NCI-H1436 (cell line): ENCODE results near the gene CFC1.
"Not testable (repeated sequence)": the region's sequence is repeated elsewhere in the genome, so short reads cannot be mapped to it uniquely, and the experiment has no call there.

Experiments
- DNase-seq: peaks from one replicate; lab custom pipeline; 2025; lab: John Stamatoyannopoulos, UW

CFC1 gene

GRCh38 chr2:130582970-130583369 lies 16.4 kb downstream of the CFC1 start:
- not testable (repeated sequence) for DNase-seq

GRCh38 chr2:130581491-130581890 lies 17.9 kb downstream of the CFC1 start:
- not testable (repeated sequence) for DNase-seq

- not testable (repeated sequence) for DNase-seq
Observed at GRCh38 chr2:130579121-130579520, 20.3 kb downstream of the CFC1 start.

- DNase-seq: not testable (repeated sequence)
Observed at GRCh38 chr2:130577559-130577958, 21.8 kb downstream of the CFC1 start.

DNA sequence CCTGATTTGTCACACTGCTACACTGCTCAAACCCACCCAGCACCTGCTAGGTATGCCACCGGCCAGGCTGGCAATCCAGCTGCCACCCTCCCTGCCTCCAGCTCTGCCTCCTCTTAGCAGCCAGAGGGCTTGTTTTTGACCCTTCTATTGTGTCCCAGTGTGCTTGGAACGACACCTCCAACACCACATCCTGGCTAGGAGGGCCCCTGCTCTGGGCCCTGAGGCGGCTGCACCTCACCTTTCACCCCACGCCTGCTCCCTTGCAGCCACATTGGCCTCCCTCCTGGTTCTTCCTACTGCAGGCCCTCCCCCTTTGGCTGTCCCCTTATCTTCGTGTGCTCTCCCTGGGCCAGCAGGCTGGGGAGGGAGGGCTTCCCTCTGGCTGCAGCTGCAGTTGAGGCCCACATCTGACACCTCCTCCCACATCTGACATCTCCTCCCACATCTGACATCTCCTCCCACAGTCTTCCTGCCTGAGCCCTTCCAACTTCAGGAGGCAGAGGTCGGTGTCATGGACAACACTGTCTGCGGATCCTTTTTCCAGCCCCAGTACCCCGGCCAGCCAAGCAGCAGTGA lies 23.1 kb downstream of the CFC1 start:
- DNase-seq: not testable (repeated sequence)

DNA sequence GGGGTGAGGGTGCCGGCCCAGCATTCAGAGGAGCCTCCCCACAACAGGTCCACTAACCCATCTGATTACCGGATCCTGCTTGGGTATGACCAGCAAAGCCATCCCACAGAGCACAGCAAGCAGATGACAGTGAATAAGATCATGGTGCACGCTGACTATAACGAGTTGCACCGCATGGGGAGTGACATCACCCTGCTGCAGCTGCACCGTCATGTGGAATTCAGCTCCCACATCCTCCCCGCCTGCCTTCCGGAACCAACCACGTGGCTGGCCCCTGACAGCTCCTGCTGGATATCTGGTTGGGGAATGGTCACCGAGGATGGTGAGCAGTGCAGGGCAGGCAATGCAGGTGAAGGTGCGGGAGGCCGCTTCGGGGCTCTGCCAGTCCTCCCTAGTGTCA lies 25.1 kb downstream of the CFC1 start:
- not testable (repeated sequence) for DNase-seq

- not testable (repeated sequence) for DNase-seq
Observed at GRCh38 chr2:130571929-130572328, 27.4 kb downstream of the CFC1 start.

DNA sequence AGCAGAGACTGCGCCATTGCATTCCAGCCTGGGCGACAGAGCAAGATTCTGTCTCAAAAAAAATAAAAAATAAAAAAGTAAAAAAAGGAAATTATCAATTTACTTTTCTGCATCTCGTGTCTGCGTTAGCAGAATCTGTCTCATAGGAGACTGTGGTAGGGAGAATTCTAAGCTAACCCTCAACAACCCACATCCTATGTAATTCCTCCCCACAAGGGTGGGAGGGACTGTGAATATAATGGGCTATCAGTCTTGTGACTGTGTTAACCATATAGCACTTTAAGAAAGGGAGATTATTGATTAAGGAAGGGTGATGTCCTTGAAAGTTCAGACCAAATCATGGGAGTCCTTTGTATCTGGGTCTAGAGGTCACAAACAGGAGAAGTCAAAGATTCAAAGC lies 33.2 kb downstream of the CFC1 start:
- not testable (repeated sequence) for DNase-seq

GRCh38 chr2:130556441-130556840 lies 42.9 kb downstream of the CFC1 start:
- DNase-seq: not testable (repeated sequence)

DNA sequence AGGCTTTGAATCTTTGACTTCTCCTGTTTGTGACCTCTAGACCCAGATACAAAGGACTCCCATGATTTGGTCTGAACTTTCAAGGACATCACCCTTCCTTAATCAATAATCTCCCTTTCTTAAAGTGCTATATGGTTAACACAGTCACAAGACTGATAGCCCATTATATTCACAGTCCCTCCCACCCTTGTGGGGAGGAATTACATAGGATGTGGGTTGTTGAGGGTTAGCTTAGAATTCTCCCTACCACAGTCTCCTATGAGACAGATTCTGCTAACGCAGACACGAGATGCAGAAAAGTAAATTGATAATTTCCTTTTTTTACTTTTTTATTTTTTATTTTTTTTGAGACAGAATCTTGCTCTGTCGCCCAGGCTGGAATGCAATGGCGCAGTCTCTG lies 45.2 kb downstream of the CFC1 start:
- not testable (repeated sequence) for DNase-seq

GRCh38 chr2:130549475-130549874 lies 49.9 kb downstream of the CFC1 start:
- not testable (repeated sequence) for DNase-seq

DNA sequence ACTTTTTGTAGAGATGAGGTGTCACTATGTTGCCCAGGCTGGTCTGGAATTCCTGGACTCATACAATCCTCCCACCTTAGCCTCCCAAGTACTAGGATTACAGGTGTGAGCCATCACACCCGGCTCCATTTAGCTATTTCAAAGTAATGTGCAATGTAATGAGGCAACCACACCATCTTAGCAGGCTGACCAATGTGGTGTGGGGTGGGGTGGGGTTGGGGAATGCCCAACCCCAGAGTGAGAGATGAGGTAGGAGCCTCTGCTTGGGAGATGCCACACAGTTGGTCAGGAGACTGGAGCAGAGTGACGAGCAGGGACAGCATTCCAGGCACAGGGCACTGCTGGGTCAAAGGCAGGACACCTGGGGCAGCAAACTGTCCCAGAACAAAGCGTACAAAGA lies 51.0 kb downstream of the CFC1 start:
- DNase-seq: not testable (repeated sequence)

DNA sequence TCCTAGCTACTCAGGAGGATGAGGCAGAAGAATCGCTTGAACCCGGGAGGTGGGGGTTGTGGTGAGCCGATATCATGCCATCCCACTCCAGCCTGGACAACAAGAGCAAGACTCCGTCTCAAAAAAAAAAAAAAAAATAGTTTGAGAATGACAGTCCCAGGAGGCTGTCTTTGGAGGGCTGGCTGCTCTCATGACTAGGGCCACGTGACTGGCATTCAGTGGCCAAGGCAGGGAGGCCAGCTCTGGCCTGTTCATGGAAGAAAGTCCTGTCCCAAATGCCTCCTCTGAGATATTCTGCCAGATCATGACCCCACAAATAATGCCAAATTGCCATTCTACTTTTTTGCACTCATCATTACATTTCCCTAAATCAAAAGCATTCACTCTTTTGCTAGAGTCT lies 54.4 kb downstream of the CFC1 start:
- not testable (repeated sequence) for DNase-seq

GRCh38 chr2:130543785-130544528 lies 55.4 kb downstream of the CFC1 start:
- DNase-seq: not testable (repeated sequence)

- not testable (repeated sequence) for DNase-seq
Observed at GRCh38 chr2:130542789-130543188, 56.6 kb downstream of the CFC1 start.
